Natural killer cell (primary cell): ENCODE measurements around the gene FAM3C. TPM values are rescaled to one million over a fixed set of nuclear protein-coding genes. Genes with fewer than 3 reads are reported as not detected.
A peak's percentile ranks its signal among the peaks of the same experiment; 100 is the strongest.

Experiments
- ATAC-seq, 3 donors: fragments of 150-1000 bp in 2 of 3; fragments of 200-7000 bp in 1 of 3; cut with Tn5 transposase; 1 replicate in 1 of 3; 2 replicates in 2 of 3; pipeline ENCODE4 v1.10.0; 2021; ENCODE audit warnings: mild to moderate bottlenecking in 2 of 3, moderate library complexity in 2 of 3
- DNase-seq, 2 donors: peaks; one replicate each; pipeline versions ENCODE4 v3.0.0 to v3.0.0-alpha.2; 2013 to 2021; ENCODE audit warnings: mixed read lengths in 1 of 2
- H3K27ac ChIP-seq: one replicate; pipeline ENCODE4 v1.5.1; 2013; ENCODE audit warnings: mild to moderate bottlenecking, low read length
- H3K27me3 ChIP-seq: one replicate; pipeline ENCODE4 v1.6.1; 2013; ENCODE audit warnings: low read length; ENCODE audit not compliant: control insufficient read depth, insufficient read depth
- H3K36me3 ChIP-seq: one replicate; pipeline ENCODE4 v1.6.1; 2013; ENCODE audit warnings: low read length; ENCODE audit not compliant: control insufficient read depth, insufficient read depth
- H3K4me1 ChIP-seq: one replicate; pipeline ENCODE4 v1.6.1; 2013; ENCODE audit warnings: low read length; ENCODE audit not compliant: control insufficient read depth, insufficient read depth
- H3K4me3 ChIP-seq: one replicate; pipeline ENCODE4 v1.5.1; 2013; ENCODE audit warnings: low read length
- H3K9me3 ChIP-seq: one replicate; pipeline ENCODE4 v1.6.1; 2013; ENCODE audit warnings: low read length; ENCODE audit not compliant: control insufficient read depth, insufficient read depth
- H3K27ac Mint-ChIP-seq, 2 donors: one replicate each; pipeline ENCODE4 v1.8.0; 2022; ENCODE audit warnings: mild to moderate bottlenecking in 2 of 2, mixed read lengths in 2 of 2, moderate library complexity in 1 of 2
- H3K27me3 Mint-ChIP-seq, 2 donors: one replicate each; pipeline ENCODE4 v1.8.0; 2022; ENCODE audit warnings: low read depth in 2 of 2, mixed read lengths in 2 of 2
- H3K36me3 Mint-ChIP-seq: one replicate; pipeline ENCODE4 v1.8.0; 2022; ENCODE audit warnings: mixed read lengths
- H3K4me1 Mint-ChIP-seq, 2 donors: one replicate each; pipeline ENCODE4 v1.8.0; 2022; ENCODE audit warnings: mixed read lengths in 2 of 2
- H3K4me3 Mint-ChIP-seq: one replicate; pipeline ENCODE4 v1.8.0; 2022; ENCODE audit warnings: mild to moderate bottlenecking, moderate library complexity, mixed read lengths
- H3K9me3 Mint-ChIP-seq, 2 donors: one replicate each; pipeline ENCODE4 v1.8.0; 2022; ENCODE audit warnings: mixed read lengths in 2 of 2
- WGBS: methylation state at CpG from one replicate; pipeline ENCODE4 v1.1.7; 2013; ENCODE audit warnings: missing lambda C conversion rate; ENCODE audit not compliant: insufficient coverage; 5-methylcytosine and 5-hydroxymethylcytosine counted together
- intact Hi-C: fragments of 100-400 bp; cut with micrococcal nuclease; formaldehyde crosslinking; loops from one replicate; pipeline ENCODE4 v1.14.2; 2022
- total RNA-seq, 4 donors: library from RNA; stranded (reverse); fragments of 120-200 nt in 1 of 4; gene quantifications; one replicate each; pipeline versions ENCODE4 v1.2.3 to v1.2.4, GENCODE V29; 2013 to 2022
- TF ChIP-seq, protein P1 (sequence below): fragments of 200-600 bp; IDR thresholded peaks from one replicate; pipeline ENCODE4 v1.8.0; 2022; ENCODE audit warnings: antibody characterized with exemption

FAM3C gene
- total RNA-seq, 3 donors from 2014 or later (not counting 1 experiment from before 2014, with no cell fraction given), result 24.3 to 42.1 (median 37.0) TPM

DNA sequence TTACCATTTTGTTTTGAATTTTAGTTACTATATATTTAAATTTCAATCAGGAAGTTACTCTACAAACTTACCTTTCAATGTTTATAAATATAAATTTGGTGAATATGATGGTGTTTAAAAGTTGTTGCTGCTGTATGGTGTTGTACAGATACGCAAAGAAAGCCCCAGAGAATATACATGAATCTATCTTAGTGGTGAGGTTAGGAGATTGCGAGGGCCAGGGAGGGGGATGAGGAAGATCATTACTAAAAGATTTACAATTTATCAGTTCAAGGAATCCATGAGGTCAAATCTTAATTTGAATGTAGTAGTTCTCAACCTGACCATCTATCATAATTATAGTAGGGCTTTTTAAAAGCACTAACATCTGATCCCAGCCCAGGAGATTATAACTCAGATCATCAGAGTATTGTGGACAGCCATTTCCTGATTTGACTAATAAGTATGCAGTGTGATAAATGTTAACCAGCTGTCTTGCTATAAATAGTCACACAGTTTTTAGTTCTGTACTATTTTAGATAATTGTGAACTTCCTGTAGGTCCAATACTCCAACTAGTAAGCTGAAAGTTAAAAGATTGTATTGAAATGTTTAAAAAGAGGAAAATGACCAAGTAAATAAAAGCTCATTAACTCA, 23.6 kb downstream of the FAM3C start:
- Mint-ChIP-seq H3K36me3 (peaks cover 8% of the 10 kb centered on the region), H3K4me1 (peaks cover 37 to 57% of the 10 kb centered on the region in 2 donors), H3K9me3 (peaks cover 0 to 3% of the 10 kb centered on the region in 2 donors), H3K4me3 (peak overlapping the region; percentile 84), H3K27ac (peak overlapping the region; percentile 81 to 88), H3K27me3 (no peaks in the 10 kb centered on the region)
- intact Hi-C loops, result loop anchor here (5.0 kb wide), 1 partner anchor 160 kb away; no protein-coding TSS in a partner anchor
- peaks cover 21% of the 10 kb centered on the region for H3K4me1 ChIP-seq
- 39% methylated on average over 2 of the region's 2 CpGs for WGBS
- peak overlapping the region; percentile 74 for H3K27ac ChIP-seq
- ATAC-seq, result peak; percentile 90 to 92 (median 91)
- DNase-seq, result peak in 1 of 2 donors; percentile 23
- H3K4me3 ChIP-seq, result peak overlapping the region; percentile 7
- peaks cover 26% of the 10 kb centered on the region for H3K36me3 ChIP-seq
- peaks cover 4% of the 10 kb centered on the region for H3K9me3 ChIP-seq
- H3K27me3 ChIP-seq, result no peaks in the 10 kb centered on the region
- TF ChIP-seq, protein P1, sequence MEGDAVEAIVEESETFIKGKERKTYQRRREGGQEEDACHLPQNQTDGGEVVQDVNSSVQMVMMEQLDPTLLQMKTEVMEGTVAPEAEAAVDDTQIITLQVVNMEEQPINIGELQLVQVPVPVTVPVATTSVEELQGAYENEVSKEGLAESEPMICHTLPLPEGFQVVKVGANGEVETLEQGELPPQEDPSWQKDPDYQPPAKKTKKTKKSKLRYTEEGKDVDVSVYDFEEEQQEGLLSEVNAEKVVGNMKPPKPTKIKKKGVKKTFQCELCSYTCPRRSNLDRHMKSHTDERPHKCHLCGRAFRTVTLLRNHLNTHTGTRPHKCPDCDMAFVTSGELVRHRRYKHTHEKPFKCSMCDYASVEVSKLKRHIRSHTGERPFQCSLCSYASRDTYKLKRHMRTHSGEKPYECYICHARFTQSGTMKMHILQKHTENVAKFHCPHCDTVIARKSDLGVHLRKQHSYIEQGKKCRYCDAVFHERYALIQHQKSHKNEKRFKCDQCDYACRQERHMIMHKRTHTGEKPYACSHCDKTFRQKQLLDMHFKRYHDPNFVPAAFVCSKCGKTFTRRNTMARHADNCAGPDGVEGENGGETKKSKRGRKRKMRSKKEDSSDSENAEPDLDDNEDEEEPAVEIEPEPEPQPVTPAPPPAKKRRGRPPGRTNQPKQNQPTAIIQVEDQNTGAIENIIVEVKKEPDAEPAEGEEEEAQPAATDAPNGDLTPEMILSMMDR, result no peak

DNA sequence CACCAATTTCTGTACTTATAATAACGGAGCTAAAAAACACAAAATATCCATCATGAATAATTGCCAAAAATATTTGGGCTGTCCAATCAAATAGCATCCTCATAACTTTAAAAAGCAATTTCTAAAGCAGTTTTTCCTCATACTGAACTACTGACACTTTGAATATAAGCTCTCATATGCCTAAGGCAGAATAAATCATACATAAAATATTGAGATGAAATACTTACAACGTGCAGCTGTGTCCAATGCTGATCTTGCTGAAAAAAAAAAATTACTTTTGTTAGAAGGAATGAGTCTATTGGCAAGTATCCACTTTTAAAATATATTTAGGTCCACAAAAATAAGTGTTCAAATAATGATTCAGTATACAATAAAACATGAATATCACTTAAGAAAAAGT, 24.2 kb downstream of the FAM3C start:
- H3K36me3 Mint-ChIP-seq, result peaks cover 8% of the 10 kb centered on the region
- H3K27ac ChIP-seq, result peak overlapping the region; percentile 74
- 80% methylated on average over 1 of the region's 2 CpGs for WGBS
- peaks cover 21% of the 10 kb centered on the region for H3K4me1 ChIP-seq
- peaks cover 0 to 3% of the 10 kb centered on the region in 2 donors for H3K9me3 Mint-ChIP-seq
- H3K4me3 Mint-ChIP-seq, result no peak overlapping the region
- TF ChIP-seq, protein P1, result no peak
- no peak overlapping the region for H3K4me3 ChIP-seq
- no peaks in the 10 kb centered on the region for H3K27me3 Mint-ChIP-seq
- DNase-seq (no peak), ATAC-seq (no peak)
- peak overlapping the region; percentile 81 to 88 for H3K27ac Mint-ChIP-seq
- intact Hi-C loops, result loop anchor here (5.0 kb wide), 1 partner anchor 160 kb away; no protein-coding TSS in a partner anchor
- H3K27me3 ChIP-seq, result no peaks in the 10 kb centered on the region
- peaks cover 23% of the 10 kb centered on the region for H3K36me3 ChIP-seq
- peaks cover 37 to 57% of the 10 kb centered on the region in 2 donors for H3K4me1 Mint-ChIP-seq
- H3K9me3 ChIP-seq, result peaks cover 4% of the 10 kb centered on the region

DNA sequence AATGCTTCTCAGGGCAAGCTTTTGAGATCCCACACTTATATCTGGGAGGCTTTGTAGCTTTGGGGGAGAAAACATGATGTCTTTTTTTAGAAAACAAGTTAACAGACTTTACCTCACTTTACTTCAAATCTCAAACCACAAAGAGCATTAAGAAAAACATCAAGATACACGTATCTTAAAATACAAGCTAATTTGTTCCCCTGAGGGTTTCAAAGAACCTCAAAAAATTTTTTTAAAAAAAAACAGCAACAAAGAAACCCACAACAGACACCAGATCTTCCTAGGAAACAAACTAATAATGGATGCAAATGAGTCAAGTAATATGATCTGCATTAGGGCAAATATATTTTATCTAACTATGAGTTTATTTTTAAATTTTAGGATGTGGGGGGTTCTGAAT, 24.7 kb downstream of the FAM3C start:
- Mint-ChIP-seq H3K36me3 (peaks cover 8% of the 10 kb centered on the region), H3K4me3 (peak overlapping the region; percentile 1), H3K4me1 (peaks cover 37 to 57% of the 10 kb centered on the region in 2 donors), H3K27me3 (no peaks in the 10 kb centered on the region), H3K9me3 (peaks cover 0 to 3% of the 10 kb centered on the region in 2 donors), H3K27ac (peak overlapping the region; percentile 19 to 88)
- WGBS, result 13% methylated on average over 1 of the region's 1 CpG
- intact Hi-C loops, result loop anchor here (5.0 kb wide), 1 partner anchor 161 kb away; no protein-coding TSS in a partner anchor
- Histone ChIP-seq H3K27ac (no peak overlapping the region), H3K36me3 (peaks cover 19% of the 10 kb centered on the region), H3K4me1 (peaks cover 21% of the 10 kb centered on the region), H3K4me3 (no peak overlapping the region), H3K27me3 (no peaks in the 10 kb centered on the region), H3K9me3 (peaks cover 4% of the 10 kb centered on the region)
- ATAC-seq (no peak), DNase-seq (no peak)
- TF ChIP-seq, protein P1, result no peak
